Pons (tissue), 1 donor: ENCODE data around the gene AOC1.

Experiments used
- DNase-seq: peaks from one replicate; pipeline ENCODE4 v3.0.0-alpha.2; 2016; ENCODE audit warnings: low spot score

AOC1 gene

GRCh38 chr7:150858236-150859197 is 6.2 kb downstream of the AOC1 start:
- no peak for DNase-seq

GRCh38 chr7:150860291-150860977 is 8.1 kb downstream of the AOC1 start:
- DNase-seq = no peak

- DNase-seq = no peak
These were observed 8.6 kb downstream of the AOC1 start for GRCh38 chr7:150860978-150861295.

GRCh38 chr7:150862356-150862755 is 10.0 kb downstream of the AOC1 start:
- DNase-seq = no peak

- no peak for DNase-seq
These were observed 11.6 kb downstream of the AOC1 start for GRCh38 chr7:150863946-150864345.

- no peak for DNase-seq
These were observed 14.7 kb downstream of the AOC1 start for GRCh38 chr7:150866932-150867564.

GRCh38 chr7:150867605-150868004 is 15.3 kb downstream of the AOC1 start:
- no peak for DNase-seq

GRCh38 chr7:150869467-150869866 is 17.1 kb downstream of the AOC1 start:
- no peak for DNase-seq

- no peak for DNase-seq
These were observed 19.3 kb downstream of the AOC1 start for GRCh38 chr7:150871601-150872000.

- DNase-seq = no peak
These were observed 22.3 kb downstream of the AOC1 start for GRCh38 chr7:150874401-150875198.

- no peak for DNase-seq
These were observed 23.5 kb downstream of the AOC1 start for GRCh38 chr7:150875791-150876190.

- DNase-seq = peak; percentile 89
These were observed 24.7 kb downstream of the AOC1 start for GRCh38 chr7:150876817-150877526.

- no peak for DNase-seq
These were observed 25.2 kb downstream of the AOC1 start for GRCh38 chr7:150877536-150877935.

- DNase-seq = no peak
These were observed 27.0 kb downstream of the AOC1 start for GRCh38 chr7:150879345-150879744.

GRCh38 chr7:150881189-150881588 is 28.9 kb downstream of the AOC1 start:
- DNase-seq = no peak

- DNase-seq = no peak
These were observed 38.7 kb downstream of the AOC1 start for GRCh38 chr7:150890853-150891584.

- DNase-seq = no peak
These were observed 39.4 kb downstream of the AOC1 start for GRCh38 chr7:150891740-150892139.

GRCh38 chr7:150895809-150896208 is 43.5 kb downstream of the AOC1 start:
- DNase-seq = no peak

GRCh38 chr7:150896562-150897209 is 44.4 kb downstream of the AOC1 start:
- DNase-seq = no peak
